Stimulated activated CD4-positive, alpha-beta T cell treated with anti-CD3 and anti-CD28 coated beads, Interleukin-2, amount 100 ng/mL, for 48 hours (primary cell): ENCODE results near the gene FLNA.

ENCODE experiments used
- DNase-seq, 2 donors: peaks; one replicate each; pipeline ENCODE4 v3.0.0-alpha.2; 2020

The FLNA gene

DNA sequence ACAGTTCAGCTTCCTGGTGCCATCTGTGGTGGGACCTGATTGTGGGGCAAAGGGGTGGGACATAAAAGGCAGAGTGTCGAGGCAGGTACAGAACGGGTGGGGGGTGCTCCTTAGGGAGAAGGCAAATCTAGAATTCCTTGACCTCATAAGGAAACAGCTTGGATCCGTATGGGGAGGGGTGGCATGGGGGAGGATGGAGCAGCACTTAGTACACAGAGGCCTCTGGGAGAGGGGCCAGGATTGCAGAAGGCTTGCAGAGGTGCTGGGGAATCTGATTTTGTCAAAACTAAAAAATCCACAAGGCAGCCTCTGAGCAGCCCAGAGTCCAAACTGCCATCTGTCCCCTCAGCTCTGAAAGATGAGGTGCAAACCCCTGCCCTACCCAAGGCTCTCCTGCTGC lies 2.3 kb upstream of the FLNA start:
- no peak for DNase-seq

DNA sequence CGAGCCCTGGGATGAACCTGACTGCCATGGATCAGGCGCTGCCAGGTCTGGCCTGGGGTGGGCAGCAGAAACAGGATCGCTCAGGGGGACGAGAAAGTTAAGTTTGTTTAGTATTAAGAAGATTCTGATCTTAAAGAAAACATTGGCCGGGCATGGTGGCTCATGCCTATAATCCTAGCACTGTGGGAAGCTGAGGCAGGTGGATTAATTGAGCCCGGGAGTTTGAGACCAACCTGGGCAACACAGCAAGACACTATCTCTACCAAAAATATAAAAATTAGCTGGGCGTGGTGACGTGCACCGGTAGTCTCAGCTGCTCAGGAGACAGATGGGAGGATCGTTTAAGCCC lies 696 bp upstream of the FLNA start:
- DNase-seq, result no peak

DNA sequence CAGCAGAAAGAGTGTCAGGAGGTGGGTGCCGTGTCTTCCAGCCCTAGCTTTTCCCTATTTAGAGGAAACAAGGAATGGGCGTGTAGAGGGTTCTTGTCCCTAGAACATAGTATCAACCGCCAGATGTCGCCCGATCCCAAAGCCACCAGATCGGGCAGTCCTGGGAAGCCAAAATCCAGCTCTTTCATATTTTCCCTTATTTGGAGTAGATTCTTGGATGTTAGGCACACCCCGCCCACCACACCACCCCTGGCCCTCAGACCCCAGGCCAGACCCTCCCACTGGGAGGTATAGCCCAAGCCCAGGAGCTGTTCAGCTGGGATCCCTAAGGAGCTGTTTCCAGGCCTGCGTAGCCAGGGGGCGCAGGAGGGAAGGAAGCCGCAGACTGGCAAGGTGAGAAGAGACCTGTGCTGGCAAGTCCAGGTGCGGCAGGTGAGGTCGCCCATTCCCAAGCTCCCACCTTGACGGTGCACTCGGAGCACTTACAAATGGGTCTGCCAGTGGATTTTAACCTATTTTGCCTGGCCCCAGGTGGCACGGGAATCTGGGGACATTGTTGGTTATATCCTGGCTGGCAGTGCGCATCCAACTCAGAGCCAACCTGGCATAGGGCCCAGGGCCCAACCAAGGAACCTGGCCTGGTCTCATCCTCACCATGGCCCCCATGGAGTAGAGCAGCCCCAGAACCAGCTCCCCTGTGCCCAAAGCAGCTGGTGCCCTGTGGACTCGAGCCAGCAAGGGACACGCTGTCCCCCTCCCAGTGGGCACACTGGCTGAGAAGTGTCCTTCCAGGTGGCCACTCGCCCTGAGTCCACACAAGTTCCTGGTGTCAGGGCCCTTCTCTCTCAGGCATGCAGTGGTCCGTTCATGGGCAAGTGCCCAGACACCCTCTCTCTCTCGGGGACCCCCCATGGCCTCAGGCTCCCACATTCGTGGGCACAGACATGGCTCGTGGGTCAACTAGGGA lies 811 bp downstream of the FLNA start:
- no peak for DNase-seq

DNA sequence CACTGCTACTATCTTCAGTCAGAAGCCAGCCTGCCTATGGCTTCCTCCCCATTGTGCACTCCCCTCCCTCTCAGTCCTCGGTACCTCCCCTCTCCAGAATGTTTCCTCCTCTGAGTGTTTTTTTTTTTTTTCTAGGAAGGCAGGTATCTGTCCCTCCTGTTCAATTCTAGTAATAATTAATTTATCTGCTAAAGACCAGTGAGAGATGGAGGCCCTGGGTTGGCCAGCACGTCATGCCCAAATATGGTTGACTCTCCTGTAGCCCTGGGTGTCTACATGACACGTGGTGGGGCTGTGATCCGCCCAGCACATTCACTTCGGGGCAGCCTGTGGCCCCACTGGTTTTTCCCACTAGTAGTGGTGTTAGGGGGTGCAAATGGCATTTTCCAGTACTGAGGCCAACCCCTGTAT lies 1.8 kb downstream of the FLNA start:
- no peak for DNase-seq

DNA sequence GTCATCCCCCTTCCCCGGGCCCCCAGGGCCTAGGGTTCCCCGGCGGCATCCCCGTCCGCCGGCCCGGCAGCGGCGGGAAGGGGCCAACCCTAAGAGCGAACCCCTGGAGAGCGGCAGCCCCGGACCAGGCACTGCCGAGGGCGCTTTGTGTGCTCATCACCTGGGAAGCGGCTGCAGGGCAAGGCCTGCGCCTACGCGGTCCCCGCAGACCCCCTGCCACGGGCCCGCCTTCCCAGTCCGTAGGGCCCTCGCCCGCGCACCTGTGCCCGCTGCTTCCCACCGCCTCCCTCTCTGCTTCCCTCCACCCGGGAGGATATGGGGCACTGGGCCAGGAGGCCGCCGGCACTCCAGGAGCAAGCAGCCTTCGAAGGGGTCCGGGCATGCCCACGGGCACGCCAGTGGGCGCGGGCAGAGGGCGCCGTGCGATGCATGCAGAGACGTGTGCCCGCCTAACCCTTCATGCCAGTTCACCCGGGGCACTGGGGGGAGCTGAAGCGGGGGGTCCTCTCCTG lies 2.6 kb downstream of the FLNA start:
- no peak for DNase-seq

DNA sequence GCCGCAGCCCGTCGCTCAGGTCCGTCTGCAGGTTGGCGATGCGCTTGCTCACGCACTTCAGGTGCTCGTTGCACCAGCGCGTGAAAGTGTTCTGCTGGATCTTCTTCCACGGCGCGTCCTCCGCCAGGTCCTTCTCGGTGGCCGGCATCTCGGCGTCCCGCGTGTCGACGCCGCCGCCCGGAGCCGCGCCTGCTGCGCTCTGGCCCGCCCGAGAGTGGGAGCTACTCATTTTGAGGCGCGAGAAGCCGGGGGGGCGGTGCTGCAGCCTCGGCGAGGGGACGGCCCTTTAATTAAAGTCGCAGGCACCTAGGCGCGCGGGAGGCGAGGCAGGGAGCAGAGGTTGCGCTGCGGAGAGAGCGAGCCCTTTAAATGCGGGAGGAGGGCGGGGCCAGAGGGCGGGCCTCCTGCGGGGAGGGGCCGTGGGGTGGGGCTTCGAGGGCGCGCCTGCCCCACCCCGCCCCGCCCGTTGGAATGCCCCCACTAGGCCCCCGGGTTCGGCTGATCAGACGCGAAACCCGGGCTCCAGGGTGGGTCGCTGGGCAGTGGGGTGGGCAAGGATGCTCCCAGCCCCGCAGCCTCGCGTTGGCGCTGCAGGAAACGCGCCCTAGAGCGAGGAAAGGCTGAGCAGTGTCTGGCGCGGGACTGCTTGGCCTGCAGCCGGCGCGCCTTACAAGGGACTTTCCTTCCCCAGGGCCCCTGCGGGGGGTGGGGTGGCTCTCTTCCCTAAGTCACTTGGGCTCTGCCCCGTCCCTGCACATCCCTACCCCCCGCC lies 3.2 kb downstream of the FLNA start:
- peak; percentile 77 to 82 for DNase-seq

DNA sequence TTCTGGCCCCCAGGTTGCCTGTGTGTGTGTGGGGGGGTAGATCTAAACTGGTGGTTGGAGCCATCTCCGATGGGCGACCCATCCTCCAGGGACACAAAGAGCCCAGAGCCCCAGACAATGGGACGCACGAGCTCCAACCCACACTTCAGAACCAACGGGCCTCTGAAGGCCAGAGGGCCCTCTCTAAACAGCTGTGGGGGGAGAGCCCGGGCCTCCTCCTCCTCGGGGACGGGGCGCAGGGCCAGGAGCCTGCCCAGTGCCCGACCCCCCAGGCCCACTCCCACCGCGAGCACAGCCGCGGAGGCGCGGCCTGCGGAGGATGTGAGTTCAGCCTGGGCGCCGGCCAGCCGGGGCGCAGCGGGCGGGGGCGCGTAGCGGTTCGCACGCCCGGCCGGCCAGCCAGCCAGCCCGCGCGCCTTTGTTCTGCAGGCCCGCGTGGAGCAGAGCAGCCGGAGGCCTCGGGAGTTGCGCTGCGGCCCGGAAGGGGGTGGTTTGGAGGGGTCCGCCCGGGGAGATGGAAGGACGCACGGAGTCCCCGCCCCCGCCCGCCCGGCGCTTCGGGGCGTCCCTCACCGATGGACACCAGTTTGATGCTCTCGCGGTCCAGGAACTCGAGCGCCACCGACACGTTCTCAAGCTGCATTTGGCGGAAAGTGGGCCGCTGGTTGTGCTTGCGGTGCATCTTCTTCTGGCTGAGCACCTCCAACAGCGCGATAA lies 4.0 kb downstream of the FLNA start:
- DNase-seq, result no peak

DNA sequence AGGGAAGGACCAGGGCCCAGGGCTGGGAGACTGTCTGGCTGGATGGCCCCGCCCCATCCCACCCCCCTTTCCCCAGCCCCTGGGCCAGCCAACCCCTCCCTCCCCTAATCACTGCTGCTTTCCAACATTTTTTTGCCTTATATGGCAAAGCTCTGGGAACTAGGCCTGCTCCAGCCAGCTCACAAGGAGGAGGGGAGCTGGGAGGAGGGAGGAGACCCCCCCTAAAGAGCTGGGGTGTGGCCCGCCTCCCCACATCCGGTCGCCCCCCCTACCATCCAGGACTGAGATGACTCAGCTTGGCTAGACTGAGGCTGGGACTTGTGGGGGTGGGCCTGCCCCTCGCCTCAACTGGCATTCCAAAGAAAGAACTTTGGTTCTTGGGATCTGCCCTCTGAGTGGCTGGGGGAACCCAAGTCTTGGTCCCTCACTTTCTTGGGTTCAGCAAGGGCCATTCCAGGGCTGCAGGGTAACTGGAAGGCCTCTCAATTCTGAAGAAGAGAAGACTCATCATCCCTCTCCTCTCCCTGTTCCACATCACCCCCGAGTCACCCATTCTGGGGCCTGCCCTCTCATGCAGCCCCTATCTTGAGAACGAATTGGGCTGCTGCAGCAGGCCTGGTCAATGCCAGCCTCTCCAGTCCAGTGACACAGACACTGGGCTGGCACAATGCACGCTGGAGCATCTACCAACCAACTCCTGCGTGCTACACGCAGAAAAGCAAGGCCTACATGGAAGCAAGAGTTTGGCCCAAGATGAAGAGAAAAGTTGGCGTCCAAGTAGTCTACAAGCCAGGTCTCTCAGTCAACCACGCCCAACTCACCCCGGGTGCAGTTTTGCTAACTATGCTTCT lies 4.8 kb downstream of the FLNA start:
- DNase-seq, result peak in 1 of 2 donors; percentile 48

DNA sequence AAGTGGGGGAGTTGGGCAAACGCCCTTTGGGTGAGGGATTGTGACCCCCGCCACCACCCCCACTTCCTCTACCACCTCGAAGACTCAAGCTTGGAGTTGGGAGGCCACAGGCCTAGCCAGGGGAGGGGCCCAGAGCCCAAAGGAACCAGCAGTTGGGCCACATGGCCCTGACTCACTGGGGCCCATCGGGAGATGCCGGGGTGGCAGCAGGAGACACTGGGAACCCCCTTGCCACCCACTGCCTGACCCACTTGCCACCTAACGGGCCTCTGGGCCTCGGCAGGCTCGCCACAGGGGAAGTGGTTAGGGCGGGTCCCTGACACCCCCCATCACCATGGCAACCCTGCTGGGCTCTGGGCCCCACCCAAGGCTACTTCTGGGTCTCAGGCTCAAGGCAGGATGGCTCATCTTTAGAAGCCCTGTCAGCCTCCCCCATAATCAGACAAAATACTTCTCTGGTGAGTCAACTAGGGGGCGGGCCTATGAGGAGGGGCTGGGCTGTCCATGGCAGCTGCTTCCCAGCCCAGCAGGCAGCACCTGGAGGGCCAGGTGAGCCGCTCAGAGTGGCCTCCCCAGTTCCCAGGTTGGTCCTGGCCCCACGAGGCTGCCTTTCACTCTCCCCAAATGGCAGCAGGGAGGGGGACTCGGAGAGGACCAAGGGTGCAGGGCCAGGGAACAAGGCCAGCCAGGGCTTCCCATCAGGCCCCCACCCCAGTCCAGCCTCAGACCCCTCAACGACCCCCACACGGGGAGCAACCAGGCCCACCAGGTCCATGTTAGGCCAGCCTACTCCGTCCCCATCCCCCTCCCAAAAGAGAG lies 5.6 kb downstream of the FLNA start:
- peak; percentile 78 to 84 for DNase-seq

DNA sequence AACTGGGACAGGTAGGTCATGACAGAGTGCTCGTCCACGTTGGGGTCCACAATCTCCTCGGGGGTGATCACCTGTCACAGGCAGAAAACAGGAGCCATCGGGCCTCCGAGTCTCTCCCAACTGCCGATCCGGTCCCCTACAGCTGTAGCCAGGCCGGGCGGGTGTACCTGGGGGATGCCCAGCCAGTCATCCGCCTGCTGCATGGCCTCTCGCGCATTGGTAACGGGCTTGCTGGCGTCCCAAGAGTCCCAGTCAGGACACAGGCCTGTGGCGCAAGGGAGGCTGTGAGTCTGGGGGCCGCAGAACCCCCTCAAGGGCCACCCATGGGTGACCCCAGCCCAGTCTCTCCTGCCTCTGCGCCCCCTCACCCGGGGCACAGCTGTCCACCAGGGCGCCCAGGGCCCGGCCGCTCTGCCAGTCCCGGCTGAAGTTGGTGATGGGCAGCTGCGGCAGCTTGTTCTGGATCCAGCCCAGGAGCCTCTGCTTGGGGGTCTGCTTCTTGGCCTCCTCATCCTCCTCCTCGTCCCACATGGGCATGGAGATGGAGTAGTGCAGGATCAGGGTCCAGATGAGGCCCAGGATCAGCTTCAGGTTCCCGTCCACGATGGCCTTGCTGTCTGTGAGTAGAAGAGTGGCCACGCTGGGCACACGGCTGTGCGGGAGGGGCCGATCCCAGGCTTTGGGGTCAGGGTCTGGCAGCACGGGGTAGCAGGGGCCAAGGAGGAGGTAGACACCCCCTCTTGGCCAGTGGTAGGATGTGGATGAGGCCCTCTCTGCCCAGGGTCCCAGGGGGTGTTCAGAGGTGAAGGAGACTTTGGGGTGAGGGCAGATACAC lies 6.7 kb downstream of the FLNA start:
- DNase-seq, result no peak

DNA sequence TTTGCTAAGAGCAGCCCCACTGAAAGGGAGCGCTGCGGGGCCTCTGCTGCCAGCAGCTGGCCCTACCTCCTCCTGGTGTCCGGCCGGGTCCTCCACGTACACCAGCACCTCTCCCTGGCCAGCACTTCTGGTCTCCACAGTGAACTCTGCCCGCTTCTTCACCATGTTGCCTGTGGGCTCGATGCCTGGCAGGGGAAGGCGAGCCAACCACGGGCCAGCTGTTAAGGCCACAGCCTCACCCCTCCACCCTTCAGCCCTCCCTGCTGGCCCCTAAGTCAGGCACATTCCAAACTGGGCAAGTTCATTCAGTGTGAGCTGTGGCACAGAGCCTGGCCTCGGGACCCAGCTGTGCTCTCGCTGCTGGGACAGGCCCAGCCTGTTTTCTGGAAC lies 7.8 kb downstream of the FLNA start:
- DNase-seq, result no peak

DNA sequence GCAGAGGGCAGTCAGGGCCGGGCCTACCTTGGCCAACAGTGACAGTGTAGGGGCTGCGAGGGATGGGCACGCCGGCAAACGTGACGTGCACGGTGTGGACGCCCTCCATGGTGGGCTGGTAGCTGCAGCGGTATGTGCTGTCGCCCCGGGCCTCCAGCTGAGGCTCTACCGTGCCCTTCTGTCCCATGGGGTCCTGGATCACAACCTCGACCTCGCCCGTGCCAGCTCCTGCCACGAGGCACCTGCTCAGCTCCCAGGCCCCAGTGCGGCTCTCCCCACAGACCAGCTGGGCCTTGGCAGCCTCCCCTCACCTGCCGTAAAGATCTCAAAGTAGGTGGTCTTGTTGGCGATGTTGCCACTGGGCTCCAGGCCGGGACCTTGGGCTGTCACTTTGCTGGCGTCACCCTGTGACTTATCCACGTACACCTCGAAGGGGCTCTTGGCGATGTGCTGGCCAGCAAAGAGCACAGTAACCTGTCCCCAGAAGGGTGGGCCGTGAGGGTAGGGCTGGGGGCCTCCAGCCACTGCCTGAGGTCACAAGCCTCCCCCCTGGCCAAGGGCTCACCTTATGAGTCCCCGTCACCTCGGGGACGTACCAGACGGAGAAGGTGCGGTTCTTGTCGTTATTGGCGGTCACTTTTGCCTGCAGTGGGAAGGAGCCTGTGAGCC lies 8.3 kb downstream of the FLNA start:
- DNase-seq, result no peak

DNA sequence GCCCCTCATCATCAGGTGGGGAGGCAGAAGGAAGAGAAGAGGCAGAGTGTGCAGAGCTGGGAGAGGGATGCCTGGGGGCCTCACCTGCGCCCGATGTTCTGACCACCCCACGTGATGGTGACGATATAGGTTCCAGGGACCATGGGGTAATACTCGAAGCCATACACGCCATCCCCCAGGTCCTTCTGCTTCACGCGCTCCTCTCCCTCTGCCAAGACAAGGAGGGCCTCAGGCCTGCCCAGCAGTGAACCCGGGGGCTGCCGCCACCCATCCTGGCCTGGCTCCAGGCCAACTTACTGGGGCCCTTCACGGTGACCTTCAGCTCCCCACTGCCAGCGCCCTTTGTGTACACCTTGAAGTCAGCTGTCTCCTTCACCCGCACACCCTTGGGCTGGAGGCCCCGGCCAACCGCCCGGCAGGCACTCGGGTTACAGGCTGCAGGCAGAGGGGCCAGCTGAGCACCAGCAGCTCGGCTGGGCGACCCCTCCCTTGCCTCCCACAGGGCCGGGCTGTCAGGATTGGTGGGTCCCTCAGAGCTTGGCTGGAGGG lies 9.3 kb downstream of the FLNA start:
- no peak for DNase-seq

DNA sequence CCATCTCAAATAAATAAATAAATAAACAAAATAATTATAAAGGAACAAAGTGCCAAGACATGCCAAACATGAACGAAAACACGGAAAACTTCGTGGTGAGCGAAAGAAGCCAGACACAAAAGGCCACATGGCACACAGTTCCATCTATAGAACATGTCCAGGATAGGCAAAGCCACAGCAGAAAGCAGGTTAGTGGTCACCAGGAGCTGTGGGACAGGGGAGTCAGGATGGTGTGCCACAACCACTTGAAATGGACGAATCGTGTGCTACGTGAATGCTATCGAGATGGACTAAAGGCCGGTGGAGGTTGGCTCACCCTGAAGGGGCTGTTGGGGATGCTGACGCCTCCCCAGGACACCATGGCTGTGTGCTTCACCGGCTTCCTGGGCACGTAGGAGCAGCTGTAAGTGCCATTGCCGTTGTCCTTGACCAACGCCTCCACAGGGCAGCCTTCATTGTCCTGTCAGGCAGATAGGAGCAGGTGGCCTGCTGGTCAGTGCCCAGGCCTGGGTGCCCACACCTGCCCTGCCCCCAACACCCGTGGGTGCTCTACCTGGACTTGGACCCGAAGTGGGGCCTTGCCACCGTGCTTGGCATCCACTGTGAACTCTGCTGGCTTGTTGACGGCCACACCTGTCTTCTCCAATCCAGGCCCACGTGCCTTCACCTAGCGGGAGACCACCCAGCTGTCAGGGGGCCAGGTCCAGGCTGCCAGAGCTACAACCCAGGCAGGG lies 10.6 kb downstream of the FLNA start:
- no peak for DNase-seq

DNA sequence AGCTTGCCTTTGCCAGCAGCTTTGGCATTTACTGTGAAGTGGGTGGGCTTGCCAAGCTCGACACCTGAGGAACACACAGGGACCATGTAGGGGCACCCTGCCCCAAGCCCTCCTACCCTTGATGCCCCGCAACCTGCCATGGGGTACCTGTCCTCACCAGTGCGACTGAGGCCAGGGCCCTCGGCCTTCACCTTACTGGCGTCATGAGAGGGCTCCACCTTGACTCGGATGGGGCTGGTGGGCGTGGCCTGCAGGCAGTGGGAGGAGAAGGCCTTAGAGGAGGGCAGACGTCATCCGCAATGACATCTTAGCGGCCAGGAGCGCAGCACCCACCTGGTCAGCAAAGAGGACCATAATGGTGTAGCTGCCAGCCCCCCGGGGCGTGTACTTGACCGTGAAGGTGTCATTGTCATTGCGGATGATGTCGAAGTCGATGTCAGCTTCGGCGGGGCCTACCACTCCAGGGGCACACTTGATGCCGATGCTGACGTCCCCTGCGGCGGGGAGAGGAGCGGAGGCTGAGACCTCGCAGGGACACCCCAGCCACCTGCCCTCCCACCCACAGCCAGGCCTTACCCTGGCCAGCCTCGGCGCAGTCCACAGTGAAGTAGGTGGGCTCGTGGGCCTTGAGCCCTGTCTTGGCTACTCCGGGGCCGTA lies 12.2 kb downstream of the FLNA start:
- DNase-seq, result no peak

DNA sequence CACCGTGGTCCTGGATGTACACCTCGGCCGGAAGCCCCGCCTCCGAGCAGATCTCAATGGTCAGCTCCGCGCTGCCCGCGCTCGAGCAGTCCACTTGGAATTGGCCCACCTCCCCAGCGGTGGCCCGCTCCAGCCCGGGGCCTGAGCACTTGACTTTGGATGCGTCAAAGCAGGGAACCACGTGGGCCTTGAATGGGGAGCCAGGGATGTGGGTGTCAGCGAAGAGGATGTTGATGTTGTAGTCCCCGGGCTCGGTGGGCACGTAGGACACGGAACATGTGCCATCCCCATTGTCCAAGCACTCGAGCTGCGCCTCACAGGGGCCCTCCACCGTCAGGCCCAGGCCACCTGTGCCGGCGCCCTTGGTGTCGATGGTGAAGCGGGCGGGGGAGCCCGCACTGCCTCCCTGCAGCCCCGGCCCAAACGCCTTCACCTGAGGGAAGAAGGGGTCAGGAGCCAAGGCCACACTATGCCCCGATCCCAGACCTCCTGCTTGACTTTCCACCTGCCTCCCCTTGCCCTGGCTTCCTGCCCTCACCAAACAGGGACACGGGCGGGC lies 14.2 kb downstream of the FLNA start:
- no peak for DNase-seq

DNA sequence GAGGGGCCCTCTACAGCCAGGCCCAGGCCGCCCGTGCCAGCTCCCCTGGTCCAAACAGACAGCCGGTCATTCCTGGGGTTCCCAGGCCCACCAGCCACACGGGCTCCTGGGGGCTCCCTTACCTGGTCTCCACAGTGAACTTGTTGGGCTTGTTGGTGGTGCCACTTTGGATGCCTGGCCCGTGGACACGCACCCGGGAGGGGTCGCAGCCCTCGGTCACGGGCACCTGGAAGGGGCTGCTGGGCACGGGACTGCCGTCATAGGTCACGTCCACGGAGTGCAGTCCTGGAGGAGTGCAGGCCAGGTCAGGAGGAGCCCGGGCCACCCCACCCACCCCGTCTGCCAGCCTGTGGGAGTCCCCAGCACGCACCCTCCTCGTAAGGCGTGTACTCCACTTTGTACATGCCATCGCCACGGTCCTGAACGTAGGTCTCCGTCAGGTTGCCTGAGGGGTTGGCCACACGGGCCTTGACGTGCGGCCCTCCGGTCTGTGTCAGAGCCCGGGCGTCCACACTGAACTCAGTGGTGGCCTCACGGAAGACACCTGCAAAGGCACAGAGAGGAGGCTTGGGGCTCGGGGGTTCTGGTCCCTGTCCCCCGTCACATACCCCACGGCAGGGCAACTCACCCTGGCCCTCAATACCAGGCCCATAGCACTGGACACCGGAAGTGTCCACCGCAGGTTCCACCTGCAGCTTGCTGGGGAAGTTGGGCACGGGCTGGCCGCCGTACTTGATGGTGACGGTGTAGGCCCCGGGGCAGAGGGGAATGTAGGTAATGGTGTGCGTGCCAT lies 14.9 kb downstream of the FLNA start:
- DNase-seq, result no peak
